OCI-LY7 (cell line): ENCODE results near the gene OLFML3. TPM values are rescaled to one million over a fixed set of nuclear protein-coding genes. Genes with fewer than 3 reads are reported as not detected.

Source experiments
- Bru-seq: library from RNA; stranded (reverse); fragments of 400-500 nt; gene quantifications from one replicate; lab custom pipeline; 2021; lab: Mats Ljungman, UMichigan
- BruChase-seq, 2 experiments: library from RNA; stranded (reverse); fragments of 400-500 nt; gene quantifications; one replicate each; lab custom pipeline; 2021; lab: Mats Ljungman, UMichigan
- BruUV-seq: library from RNA; stranded (reverse); fragments of 400-500 nt; replicated peaks from 2 replicates; lab custom pipeline; 2021; lab: Mats Ljungman, UMichigan
- CTCF ChIA-PET: fragments of 300-600 bp; sonication (Branson Sonifier 250); formaldehyde crosslinking; loops from one replicate; lab custom pipeline; 2022; ENCODE audit warnings: antibody characterized with exemption; ENCODE audit not compliant: unreplicated experiment; lab: Charles Lee
- POLR2A ChIA-PET: fragments of 300-600 bp; sonication (Branson Sonifier 250); formaldehyde crosslinking; loops from one replicate; lab custom pipeline; 2022; ENCODE audit warnings: antibody characterized with exemption; lab: Charles Lee
- DNase-seq: peaks from one replicate; pipeline ENCODE4 v3.0.0-alpha.2; 2015; ENCODE audit warnings: low spot score
- H2AFZ ChIP-seq: fragments of 200-600 bp; sonication (generic), shearing (Covaris generic); 2 replicates; pipeline ENCODE4 v1.6.1; 2014; ENCODE audit warnings: mild to moderate bottlenecking, antibody characterized with exemption, low read length, moderate library complexity
- H3K27ac ChIP-seq: fragments of 200-600 bp; sonication (generic); 2 replicates; pipeline ENCODE4 v1.5.1; 2014; ENCODE audit warnings: mixed run types, low read depth, mild to moderate bottlenecking, moderate library complexity, low read length, inconsistent platforms; ENCODE audit not compliant: poor library complexity, severe bottlenecking
- H3K36me3 ChIP-seq: fragments of 200-600 bp; sonication (generic); 2 replicates; pipeline ENCODE4 v1.6.1; 2014; ENCODE audit warnings: mild to moderate bottlenecking, antibody characterized with exemption, low read length, moderate library complexity, mixed read lengths; ENCODE audit not compliant: insufficient read depth
- H3K4me1 ChIP-seq: fragments of 200-600 bp; sonication (generic); 2 replicates; pipeline ENCODE4 v1.5.1; 2014; ENCODE audit warnings: mild to moderate bottlenecking, low read length; ENCODE audit not compliant: insufficient read depth, poor library complexity, severe bottlenecking
- H3K4me2 ChIP-seq: fragments of 200-600 bp; sonication (generic); 2 replicates; pipeline ENCODE4 v1.6.1; 2014; ENCODE audit warnings: mild to moderate bottlenecking, low read length
- H3K4me3 ChIP-seq: fragments of 200-600 bp; sonication (generic); 2 replicates; pipeline ENCODE4 v1.5.1; 2014; ENCODE audit warnings: mild to moderate bottlenecking, low read depth, low read length; ENCODE audit not compliant: poor library complexity, severe bottlenecking
- H3K79me2 ChIP-seq: fragments of 200-600 bp; sonication (generic); 2 replicates; pipeline ENCODE4 v1.6.1; 2016; ENCODE audit warnings: low read depth, mild to moderate bottlenecking, low read length, moderate library complexity, mixed read lengths; ENCODE audit not compliant: insufficient read depth
- H3K9me2 ChIP-seq: fragments of 200-600 bp; sonication (generic); 2 replicates; pipeline ENCODE4 v1.6.1; 2016; ENCODE audit warnings: mild to moderate bottlenecking, low read length, mixed read lengths; ENCODE audit not compliant: insufficient read depth
- H3K9me3 ChIP-seq: fragments of 200-600 bp; sonication (generic); 2 replicates; pipeline ENCODE4 v1.6.1; 2014; ENCODE audit warnings: mild to moderate bottlenecking, mixed run types, low read length, mixed read lengths
- H4K20me1 ChIP-seq: fragments of 200-600 bp; sonication (generic); 2 replicates; pipeline ENCODE4 v1.6.1; 2014; ENCODE audit warnings: mild to moderate bottlenecking, antibody characterized with exemption, low read length, moderate library complexity, mixed read lengths; ENCODE audit not compliant: insufficient read depth
- EZH2phosphoT487 ChIP-seq: fragments of 200-600 bp; sonication (generic); IDR thresholded peaks from 2 replicates; pipeline ENCODE4 v1.6.1; 2018; ENCODE audit warnings: low read depth, borderline replicate concordance, mild to moderate bottlenecking, mixed run types, antibody characterized with exemption, low read length, moderate library complexity, mixed read lengths
- intact Hi-C: fragments of 100-400 bp; cut with micrococcal nuclease; formaldehyde crosslinking; loops from one replicate; pipeline ENCODE4 v1.10.0; 2022; ENCODE audit not compliant: unreplicated experiment
- long read RNA-seq: library from polyadenylated mRNA; stranded (forward); transcript quantifications from one replicate; pipeline ENCODE4 v2.0.0, GENCODE V29; 2022
- total RNA-seq, 2 experiments: library from RNA; depleted of rRNA in 1 of 2; stranded (reverse); fragments of >200 nt in 1 of 2; shearing (Covaris generic) in 1 of 2; gene quantifications; 2 replicates each; pipeline ENCODE4 v1.2.3, GENCODE V29; 2014 to 2022
- TF ChIP-seq, protein P1 (sequence below): fragments of 200-600 bp; sonication (generic); conservative IDR thresholded peaks from 2 replicates; pipeline ENCODE4 v1.5.1; 2014; ENCODE audit warnings: mild to moderate bottlenecking, antibody characterized with exemption, low read length, moderate library complexity, mixed read lengths

OLFML3 gene, protein sequence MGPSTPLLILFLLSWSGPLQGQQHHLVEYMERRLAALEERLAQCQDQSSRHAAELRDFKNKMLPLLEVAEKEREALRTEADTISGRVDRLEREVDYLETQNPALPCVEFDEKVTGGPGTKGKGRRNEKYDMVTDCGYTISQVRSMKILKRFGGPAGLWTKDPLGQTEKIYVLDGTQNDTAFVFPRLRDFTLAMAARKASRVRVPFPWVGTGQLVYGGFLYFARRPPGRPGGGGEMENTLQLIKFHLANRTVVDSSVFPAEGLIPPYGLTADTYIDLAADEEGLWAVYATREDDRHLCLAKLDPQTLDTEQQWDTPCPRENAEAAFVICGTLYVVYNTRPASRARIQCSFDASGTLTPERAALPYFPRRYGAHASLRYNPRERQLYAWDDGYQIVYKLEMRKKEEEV
- 0.21 and 0.44 TPM in 2 replicates for total RNA-seq (2014; rRNA removed; shearing (Covaris generic))
- total RNA-seq (2022): 0.34 and 0.35 TPM in 2 replicates
- Bru-seq, nascent RNA: percentile 38 among the genes with signal in this experiment
- BruChase-seq, experiment 1, labeled RNA remaining after a 6-hour chase: percentile 21 among the genes with signal in this experiment
- BruChase-seq, experiment 2, labeled RNA remaining after a 2-hour chase: percentile 26 among the genes with signal in this experiment
- long read RNA-seq: 0 reads

DNA sequence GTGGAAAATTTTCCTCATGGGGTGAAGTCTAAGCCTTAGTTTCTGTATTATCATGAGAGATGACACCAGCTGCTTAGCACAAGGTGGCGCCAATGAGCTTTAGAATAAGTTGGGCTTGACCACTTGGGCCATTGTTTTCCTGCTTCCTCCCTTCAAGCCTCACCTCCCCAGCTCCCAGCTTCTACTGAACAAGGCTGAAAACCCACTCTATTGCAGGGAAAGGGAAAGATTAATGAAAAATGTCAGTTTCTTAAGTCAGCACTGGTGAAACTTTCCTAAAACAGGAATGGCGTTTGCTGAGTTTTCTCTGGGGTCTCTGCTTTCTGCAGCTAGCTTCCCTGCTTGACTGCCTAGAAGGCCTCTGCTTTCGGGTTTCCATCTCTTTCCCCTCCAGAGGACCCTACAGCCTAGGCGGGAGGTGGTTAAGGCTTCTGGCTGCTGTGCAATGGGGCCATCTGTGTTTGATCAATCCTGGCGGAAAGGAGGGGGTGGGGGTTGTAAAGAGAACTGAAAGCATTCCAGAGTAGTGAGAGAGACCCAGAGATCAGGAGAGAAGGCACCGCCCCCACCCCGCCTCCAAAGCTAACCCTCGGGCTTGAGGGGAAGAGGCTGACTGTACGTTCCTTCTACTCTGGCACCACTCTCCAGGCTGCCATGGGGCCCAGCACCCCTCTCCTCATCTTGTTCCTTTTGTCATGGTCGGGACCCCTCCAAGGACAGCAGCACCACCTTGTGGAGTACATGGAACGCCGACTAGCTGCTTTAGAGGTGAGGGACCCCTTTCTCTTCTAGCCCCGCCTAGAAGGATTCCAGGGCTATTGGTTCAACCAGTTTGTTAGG lies at the start of gene OLFML3:
Gene OLFML3, plus strand, starts transcription at position 612 of the 840 bp plus-strand sequence. Its CDS starts 43 bp downstream, at position 655.
- H3K79me2 ChIP-seq: no peaks in the 10 kb centered on the region
- intact Hi-C loops: loop anchor here (1.0 to 5.0 kb wide), 3 partner anchors 50 to 578 kb away; partner anchors contain the start of gene HIPK1
- no peak within 1 kb of the TSS for H3K27ac ChIP-seq
- no peak within 1 kb of the TSS for H3K4me2 ChIP-seq
- H3K9me3 ChIP-seq: no peaks in the 10 kb centered on the region
- H2AFZ ChIP-seq: no peak within 1 kb of the TSS
- BruUV-seq: no TSS peak
- H3K36me3 ChIP-seq: peaks cover 17% of the 10 kb centered on the region
- no peak for TF ChIP-seq EZH2phosphoT487
- TF ChIP-seq, protein P1, sequence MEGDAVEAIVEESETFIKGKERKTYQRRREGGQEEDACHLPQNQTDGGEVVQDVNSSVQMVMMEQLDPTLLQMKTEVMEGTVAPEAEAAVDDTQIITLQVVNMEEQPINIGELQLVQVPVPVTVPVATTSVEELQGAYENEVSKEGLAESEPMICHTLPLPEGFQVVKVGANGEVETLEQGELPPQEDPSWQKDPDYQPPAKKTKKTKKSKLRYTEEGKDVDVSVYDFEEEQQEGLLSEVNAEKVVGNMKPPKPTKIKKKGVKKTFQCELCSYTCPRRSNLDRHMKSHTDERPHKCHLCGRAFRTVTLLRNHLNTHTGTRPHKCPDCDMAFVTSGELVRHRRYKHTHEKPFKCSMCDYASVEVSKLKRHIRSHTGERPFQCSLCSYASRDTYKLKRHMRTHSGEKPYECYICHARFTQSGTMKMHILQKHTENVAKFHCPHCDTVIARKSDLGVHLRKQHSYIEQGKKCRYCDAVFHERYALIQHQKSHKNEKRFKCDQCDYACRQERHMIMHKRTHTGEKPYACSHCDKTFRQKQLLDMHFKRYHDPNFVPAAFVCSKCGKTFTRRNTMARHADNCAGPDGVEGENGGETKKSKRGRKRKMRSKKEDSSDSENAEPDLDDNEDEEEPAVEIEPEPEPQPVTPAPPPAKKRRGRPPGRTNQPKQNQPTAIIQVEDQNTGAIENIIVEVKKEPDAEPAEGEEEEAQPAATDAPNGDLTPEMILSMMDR: peak; percentile 87
- ChIA-PET POLR2A (interaction anchor here (0.5 to 1.5 kb wide), 5 partner anchors 9 to 304 kb away, joined by 3 to 5 read pairs (median 4); no protein-coding TSS in a partner anchor), CTCF (interaction anchor here (1.0 to 1.3 kb wide), 2 partner anchors 94 to 304 kb away, joined by 3 read pairs; no protein-coding TSS in a partner anchor)
- DNase-seq: peak; percentile 81
- H3K9me2 ChIP-seq: no peaks in the 10 kb centered on the region
- H3K4me3 ChIP-seq: no peak within 1 kb of the TSS
- H3K4me1 ChIP-seq: peaks cover 17% of the 10 kb centered on the region
- no peaks in the 10 kb centered on the region for H4K20me1 ChIP-seq

DNA sequence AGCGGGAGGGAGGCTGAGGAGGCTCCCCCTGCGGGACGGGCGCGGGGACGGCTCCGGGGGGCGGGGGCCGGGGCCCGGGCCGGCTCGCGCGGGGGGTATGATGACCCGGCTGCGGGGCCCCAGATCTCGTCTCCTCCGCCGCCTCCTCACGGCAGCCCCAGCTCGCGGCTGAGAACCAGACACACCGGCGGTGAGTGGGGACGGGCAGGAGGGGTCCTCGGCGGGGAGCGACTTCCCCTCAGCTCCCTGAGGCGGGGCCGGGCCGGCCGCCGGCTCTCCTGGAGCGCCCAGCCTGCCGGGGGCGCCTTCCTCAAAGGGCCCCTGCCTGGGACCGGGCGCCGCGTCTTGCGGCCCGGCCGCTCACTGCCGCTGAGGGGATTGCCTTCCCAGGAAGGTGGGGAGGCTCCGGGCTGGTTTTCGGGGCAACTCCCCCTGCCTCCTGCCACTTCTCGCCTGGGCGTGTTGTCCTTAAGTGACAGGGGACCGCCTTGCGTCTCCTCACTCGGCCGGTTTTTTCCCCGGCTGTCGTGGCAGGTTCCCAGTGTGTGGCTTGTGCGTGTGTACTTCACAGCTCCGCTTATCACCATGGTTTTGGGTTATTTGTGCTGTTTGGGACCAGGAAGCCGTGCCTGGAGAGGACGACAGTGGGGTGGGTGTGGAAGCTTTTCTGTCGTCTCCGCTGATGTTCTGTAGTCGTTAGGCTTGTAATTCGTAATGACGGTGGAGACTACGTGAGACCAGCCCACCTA lies 49.4 kb upstream of the OLFML3 start:
- intact Hi-C loops: loop anchor here (1.0 to 2.0 kb wide), 6 partner anchors 10 to 171 kb away; partner anchors contain the start of genes DCLRE1B, OLFML3, PHTF1 and PTPN22
- Histone ChIP-seq H3K4me3 (peak overlapping the region; percentile 96), H3K27ac (peak overlapping the region; percentile 75), H3K4me2 (peak overlapping the region; percentile 93), H2AFZ (0 out of 2 replicates have a peak overlapping the region, but pooled peaks have one; percentile 12), H3K9me2 (no peaks in the 10 kb centered on the region), H3K79me2 (peaks cover 52% of the 10 kb centered on the region), H3K36me3 (peaks cover 10% of the 10 kb centered on the region), H3K4me1 (peaks cover 53% of the 10 kb centered on the region), H3K9me3 (no peaks in the 10 kb centered on the region; the same call in 1 of the 2 replicates), H4K20me1 (peaks cover 16% of the 10 kb centered on the region)
- DNase-seq: peak; percentile 74
- TF ChIP-seq, protein P1: peak; percentile 62
- TF ChIP-seq EZH2phosphoT487: no peak
- ChIA-PET CTCF (interaction anchor here (0.6 to 1.9 kb wide), 5 partner anchors 21 to 118 kb away, joined by 3 to 6 read pairs (median 3); partner anchors contain the start of genes AP4B1 and RSBN1), POLR2A (interaction anchor here (0.5 to 5.0 kb wide), 15 partner anchors 10 to 950 kb away, joined by 3 to 68 read pairs (median 5); partner anchors contain the start of genes AP4B1, DCLRE1B and RSBN1)
- no TSS peak for BruUV-seq
